Mesothelial cell of epicardium (in vitro differentiated cells): ENCODE results near the gene ATP4A. TPM values are rescaled to one million over a fixed set of nuclear protein-coding genes. Genes with fewer than 3 reads are reported as not detected.

Experiments used
- DNase-seq, 2 experiments: peaks; one replicate each; pipeline ENCODE4 v3.0.0; 2021; ENCODE audit warnings: low spot score in 2 of 2; ENCODE audit not compliant: unreplicated experiment in 2 of 2
- H3K27ac Mint-ChIP-seq: 2 replicates; pipeline ENCODE4 v1.8.0; 2021; ENCODE audit warnings: mixed read lengths
- H3K27me3 Mint-ChIP-seq: 2 replicates; pipeline ENCODE4 v1.8.0; 2021; ENCODE audit warnings: low read depth, mixed read lengths
- H3K36me3 Mint-ChIP-seq: 2 replicates; pipeline ENCODE4 v1.8.0; 2021; ENCODE audit warnings: mixed read lengths
- H3K4me1 Mint-ChIP-seq: 2 replicates; pipeline ENCODE4 v1.8.0; 2021; ENCODE audit warnings: mixed read lengths
- H3K4me3 Mint-ChIP-seq: 2 replicates; pipeline ENCODE4 v1.8.0; 2021; ENCODE audit warnings: mild to moderate bottlenecking, moderate library complexity, mixed read lengths
- H3K9me3 Mint-ChIP-seq: 2 replicates; pipeline ENCODE4 v1.8.0; 2021; ENCODE audit warnings: mixed read lengths
- CTCF ChIP-seq: fragments of 200-600 bp; sonication (generic); IDR thresholded peaks from one replicate; pipeline ENCODE4 v1.5.0; 2021; ENCODE audit warnings: antibody characterized with exemption; ENCODE audit not compliant: unreplicated experiment
- total RNA-seq: library from RNA; stranded (reverse); gene quantifications from 3 replicates; pipeline ENCODE4 v1.2.1, GENCODE V29; 2021

Gene ATP4A
- total RNA-seq, 1 donor from 2014 or later = 0.11 TPM

DNA sequence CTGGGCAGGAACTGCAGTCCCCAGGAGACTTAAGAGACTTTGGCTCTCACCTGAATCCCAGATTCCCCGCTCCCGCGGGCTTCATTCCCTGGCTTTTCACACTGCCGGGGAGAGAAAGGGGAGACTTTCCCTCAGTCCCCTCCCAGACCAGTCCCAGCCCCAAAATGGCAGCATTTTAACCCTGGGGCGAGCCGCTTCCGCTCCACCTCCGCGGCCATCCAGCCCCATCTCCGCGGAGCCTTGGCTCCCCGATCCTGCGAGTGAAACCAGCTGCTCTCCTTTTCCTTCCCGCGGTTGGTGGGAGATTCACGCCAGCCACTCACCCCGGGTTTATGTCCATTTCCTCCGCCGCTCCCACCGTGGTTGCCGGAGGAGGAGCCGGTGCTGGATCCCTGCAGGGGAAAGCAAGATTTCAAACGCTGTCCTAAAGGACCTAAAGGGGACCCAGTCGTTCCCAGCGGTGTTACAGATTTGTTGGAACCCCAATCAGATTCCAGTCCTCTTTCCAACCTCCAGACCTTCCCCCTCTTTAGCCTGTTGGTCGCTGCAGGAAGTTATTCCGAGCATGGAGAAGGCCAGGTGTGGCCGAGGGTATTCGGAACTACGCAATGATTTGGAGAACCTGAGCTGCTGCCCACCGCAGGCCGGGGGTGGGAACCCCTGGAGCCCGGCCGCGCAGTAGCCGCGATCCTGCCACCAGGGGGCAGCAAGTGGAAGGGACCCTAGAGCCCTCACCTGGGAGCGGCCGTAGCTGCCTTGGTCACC, 53.4 kb downstream of the ATP4A start:
- Mint-ChIP-seq H3K27ac (peak overlapping the region; percentile 98), H3K27me3 (peaks cover 26% of the 10 kb centered on the region), H3K36me3 (peaks cover 7% of the 10 kb centered on the region), H3K9me3 (no peaks in the 10 kb centered on the region), H3K4me1 (peaks cover 15% of the 10 kb centered on the region), H3K4me3 (peak overlapping the region; percentile 97)
- peak; percentile 79 to 97 for DNase-seq
- TF ChIP-seq CTCF = peak; percentile 98

- Mint-ChIP-seq H3K9me3 (no peaks in the 10 kb centered on the region), H3K27me3 (peaks cover 22% of the 10 kb centered on the region), H3K4me1 (peaks cover 15% of the 10 kb centered on the region), H3K36me3 (peaks cover 7% of the 10 kb centered on the region), H3K27ac (peak overlapping the region; percentile 98), H3K4me3 (peak overlapping the region; percentile 97)
- DNase-seq = no peak
- TF ChIP-seq CTCF = no peak
These were observed 54.3 kb downstream of the ATP4A start for GRCh38 chr19:35509018-35509652.

GRCh38 chr19:35508129-35508528, 55.3 kb downstream of the ATP4A start:
- Mint-ChIP-seq H3K36me3 (peaks cover 8% of the 10 kb centered on the region), H3K4me3 (no peak overlapping the region), H3K27me3 (peaks cover 12% of the 10 kb centered on the region), H3K27ac (no peak overlapping the region), H3K4me1 (peaks cover 15% of the 10 kb centered on the region), H3K9me3 (no peaks in the 10 kb centered on the region)
- DNase-seq = no peak
- TF ChIP-seq CTCF = no peak

GRCh38 chr19:35507561-35507960, 55.9 kb downstream of the ATP4A start:
- H3K27me3 Mint-ChIP-seq = peaks cover 6% of the 10 kb centered on the region
- H3K27ac Mint-ChIP-seq = no peak overlapping the region
- H3K9me3 Mint-ChIP-seq = no peaks in the 10 kb centered on the region
- H3K4me1 Mint-ChIP-seq = peaks cover 15% of the 10 kb centered on the region
- H3K4me3 Mint-ChIP-seq = no peak overlapping the region
- no peak for TF ChIP-seq CTCF
- peaks cover 10% of the 10 kb centered on the region for H3K36me3 Mint-ChIP-seq
- no peak for DNase-seq

DNA sequence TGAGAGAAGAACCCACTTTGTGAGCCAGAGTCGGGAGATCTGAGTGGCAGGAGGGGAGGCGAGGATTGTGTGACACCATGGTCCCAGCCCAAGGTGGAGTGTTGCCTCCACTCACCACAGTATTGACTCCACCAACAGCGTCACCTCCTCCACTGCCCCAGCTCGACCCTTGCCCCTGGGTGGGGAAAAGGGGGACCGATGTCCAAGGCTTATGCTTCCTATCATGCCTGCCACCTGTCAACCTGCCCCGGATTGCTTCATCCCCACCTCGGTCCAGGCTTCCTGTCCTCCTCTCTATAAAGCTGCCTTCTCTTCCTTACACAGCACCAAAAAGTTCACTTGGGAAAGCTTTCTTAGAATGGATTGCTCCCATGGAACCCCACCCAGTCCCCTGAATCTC, 57.4 kb downstream of the ATP4A start:
- Mint-ChIP-seq H3K4me3 (no peak overlapping the region), H3K36me3 (peaks cover 14% of the 10 kb centered on the region), H3K9me3 (no peaks in the 10 kb centered on the region), H3K4me1 (peaks cover 15% of the 10 kb centered on the region), H3K27ac (no peak overlapping the region), H3K27me3 (peaks cover 2% of the 10 kb centered on the region)
- DNase-seq = no peak
- TF ChIP-seq CTCF = no peak
